ENCODE measurements around the gene UFSP1.

GRCh38 chr7:100908512-100908911 lies 19.0 kb upstream of the UFSP1 start:
- TF ChIP-seq CTCF (IDR thresholded peaks at IDR 0.05): no peak
- no peak for TF ChIP-seq POLR2A (IDR thresholded peaks at IDR 0.05)
